K562 (cell line): ENCODE data around the gene CFAP221. TPM values are rescaled to one million over a fixed set of nuclear protein-coding genes. Genes with fewer than 3 reads are reported as not detected.

Experiments
- ATAC-seq: fragments of 200-7000 bp; cut with Tn5 transposase; 3 replicates; pipeline ENCODE4 v1.9.1; 2020; ENCODE audit warnings: moderate library complexity
- BruUV-seq: library from RNA; stranded (reverse); fragments of 400-500 nt; replicated peaks from 2 replicates; lab custom pipeline; 2021; lab: Mats Ljungman, UMichigan
- CTCF ChIA-PET: fragments of 300-600 bp; formaldehyde crosslinking; extraction: SDS; loops from one replicate; lab custom pipeline; 2021; ENCODE audit warnings: low intra/inter-chr PET ratio; lab: Yijun Ruan, JAX
- POLR2A ChIA-PET: fragments of 300-600, 350-650 bp; sonication (Branson Sonifier 250); formaldehyde crosslinking; extraction: SDS; loops from one replicate; lab custom pipeline; 2021; ENCODE audit warnings: antibody characterized with exemption, inconsistent platforms; lab: Yijun Ruan, JAX
- DNase-seq, 4 experiments: peaks; one replicate each; pipeline versions ENCODE4 v3.0.0 to v3.0.0-alpha.2; 2011 to 2018; ENCODE audit warnings: low spot score in 3 of 4, mixed read lengths in 3 of 4; ENCODE audit errors: extremely low read depth in 1 of 4
- FAIRE-seq: peaks from 2 replicates; lab custom pipeline; 2011; peaks lifted over from hg19 to GRCh38; lab: Jason Lieb, UNC
- H2AFZ ChIP-seq: 2 replicates; pipeline ENCODE4 v1.6.0; 2011; ENCODE audit warnings: low read depth, low read length, control low read depth, inconsistent platforms
- H3K27ac ChIP-seq: fragments of 200-600 bp; 3 replicates; pipeline ENCODE4 v1.8.0; 2011; ENCODE audit warnings: low read depth, mild to moderate bottlenecking, control low read depth, inconsistent platforms, low read length, moderate library complexity, mixed read lengths; ENCODE audit errors: extremely low read depth
- H3K27me3 ChIP-seq, 2 experiments: fragments of 300-600 bp in 1 of 2; 2 replicates in 1 of 2; 3 replicates in 1 of 2; pipeline versions ENCODE4 v1.6.0 to v1.8.0; 2011; ENCODE audit warnings: inconsistent platforms in 2 of 2, low read length in 2 of 2, mild to moderate bottlenecking in 1 of 2, mixed read lengths in 1 of 2, moderate library complexity in 1 of 2; ENCODE audit not compliant: control insufficient read depth in 2 of 2, insufficient read depth in 2 of 2
- H3K36me3 ChIP-seq: fragments of 300-600 bp; 3 replicates; pipeline ENCODE4 v1.8.0; 2011; ENCODE audit warnings: mild to moderate bottlenecking, low read length, inconsistent platforms; ENCODE audit not compliant: control insufficient read depth, insufficient read depth
- H3K4me1 ChIP-seq, 2 experiments: fragments of 200-600 bp in 1 of 2; replicated peaks in 1 of 2; 2 replicates in 1 of 2; 3 replicates in 1 of 2; pipeline versions ENCODE4 v1.5.1 to v1.8.0; 2011; ENCODE audit warnings: inconsistent platforms in 2 of 2, low read length in 2 of 2, mild to moderate bottlenecking in 1 of 2, mixed read lengths in 1 of 2, moderate library complexity in 1 of 2; ENCODE audit not compliant: control insufficient read depth in 2 of 2, insufficient read depth in 2 of 2
- H3K4me2 ChIP-seq: 2 replicates; pipeline ENCODE4 v1.6.1; 2011; ENCODE audit warnings: low read length, control low read depth, inconsistent platforms, mixed read lengths; ENCODE audit not compliant: insufficient read depth
- H3K4me3 ChIP-seq: fragments of 200-600 bp; sonication (generic), shearing (Covaris generic); 2 replicates; pipeline ENCODE4 v1.5.1; 2016; ENCODE audit warnings: control low read depth, inconsistent platforms
- H3K79me2 ChIP-seq: fragments of 200-600 bp; 3 replicates; pipeline ENCODE4 v1.8.0; 2011; ENCODE audit warnings: low read length, inconsistent platforms; ENCODE audit not compliant: control insufficient read depth, insufficient read depth
- H3K9ac ChIP-seq, 2 experiments: 2 replicates each; pipeline versions ENCODE4 v1.6.0 to v1.6.1; 2011; ENCODE audit warnings: low read depth in 2 of 2, low read length in 2 of 2, control low read depth in 1 of 2, inconsistent platforms in 1 of 2, mild to moderate bottlenecking in 1 of 2, mixed read lengths in 1 of 2; ENCODE audit not compliant: insufficient read depth in 1 of 2
- H3K9me1 ChIP-seq: one replicate; pipeline ENCODE4 v1.6.0; 2011; ENCODE audit warnings: inconsistent platforms, mild to moderate bottlenecking, low read length, moderate library complexity; ENCODE audit not compliant: control insufficient read depth, insufficient read depth
- H3K9me3 ChIP-seq: replicated peaks from 2 replicates; pipeline ENCODE4 v1.5.1; 2011; ENCODE audit warnings: low read depth, low read length, inconsistent platforms; ENCODE audit not compliant: control insufficient read depth, insufficient read depth
- H4K20me1 ChIP-seq: replicated peaks from 2 replicates; pipeline ENCODE4 v1.6.1; 2011; ENCODE audit warnings: low read length, inconsistent platforms, mixed read lengths; ENCODE audit not compliant: control insufficient read depth, insufficient read depth
- ELF4 ChIP-seq: fragments of 450-650 bp; formaldehyde crosslinking; IDR thresholded peaks from 2 replicates; pipeline ENCODE4 v1.4.0; 2022; ENCODE audit warnings: missing genetic modification characterization
- ID3 ChIP-seq, 2 experiments: fragments of 250-450 bp in 1 of 2; fragments of 450-650 bp in 1 of 2; sonication (Bioruptor Pico) in 1 of 2; IDR thresholded peaks; 2 replicates each; pipeline versions ENCODE4 v1.6.1 to v1.8.0; 2016 to 2021; ENCODE audit warnings: mild to moderate bottlenecking in 2 of 2, moderate library complexity in 2 of 2, missing compliant biosample characterization in 1 of 2, missing genetic modification characterization in 1 of 2
- MTA3 ChIP-seq: fragments of 450-650 bp; formaldehyde crosslinking; IDR thresholded peaks from 2 replicates; pipeline ENCODE4 v1.6.1; 2017; ENCODE audit warnings: mild to moderate bottlenecking, borderline replicate concordance
- PRPF4 ChIP-seq: fragments of 200-400 bp; formaldehyde crosslinking; IDR thresholded peaks from one replicate; pipeline ENCODE4 v1.6.1; 2017; ENCODE audit warnings: low read length, low read depth, mild to moderate bottlenecking; ENCODE audit not compliant: insufficient read depth, poor library complexity, severe bottlenecking
- SMARCA5 ChIP-seq: fragments of 450-650 bp; IDR thresholded peaks from 2 replicates; pipeline ENCODE4 v1.6.1; 2016
- SREBF1 ChIP-seq: fragments of 150-350 bp; IDR thresholded peaks from 2 replicates; pipeline ENCODE4 v1.6.1; 2014; ENCODE audit warnings: antibody characterized with exemption, low read depth, low read length, borderline replicate concordance
- TEAD2 ChIP-seq: fragments of 450-650 bp; IDR thresholded peaks from 2 replicates; pipeline ENCODE4 v1.6.1; 2016; ENCODE audit warnings: missing genetic modification characterization, control low read depth, missing compliant biosample characterization
- ZBED1 ChIP-seq: IDR thresholded peaks from 2 replicates; pipeline ENCODE4 v1.6.1; 2014
- ZNF133 ChIP-seq: fragments of 250-450 bp; sonication (Bioruptor Pico); IDR thresholded peaks from 2 replicates; pipeline ENCODE4 v1.4.0; 2020; ENCODE audit warnings: mild to moderate bottlenecking
- ZNF174 ChIP-seq: fragments of 250-450 bp; sonication (Bioruptor Pico); IDR thresholded peaks from 2 replicates; pipeline ENCODE4 v1.4.0; 2020; ENCODE audit warnings: mild to moderate bottlenecking
- ZNF408 ChIP-seq: fragments of 250-450 bp; sonication (Bioruptor Pico); IDR thresholded peaks from 2 replicates; pipeline ENCODE4 v1.4.0; 2020; ENCODE audit warnings: low read depth, mild to moderate bottlenecking, moderate library complexity
- ZNF511 ChIP-seq: sonication (generic); formaldehyde crosslinking; IDR thresholded peaks from 2 replicates; pipeline ENCODE4 v1.8.0; 2022; ENCODE audit warnings: mild to moderate bottlenecking, missing genetic modification reagents
- ZNF717 ChIP-seq: fragments of 250-450 bp; sonication (Bioruptor Pico); IDR thresholded peaks from 2 replicates; pipeline ENCODE4 v1.5.0; 2021
- ZNF766 ChIP-seq: fragments of 200-800 bp; sonication (Bioruptor generic); conservative IDR thresholded peaks from 2 replicates; pipeline ENCODE4 v1.6.1; 2016; ENCODE audit warnings: missing genetic modification characterization, missing compliant biosample characterization
- WGBS: fragments of 100-300 bp; shearing (Covaris generic); methylation state at CpG from one replicate; pipeline ENCODE4 v1.1.6; 2016; ENCODE audit warnings: low coverage, mixed read lengths; ENCODE audit not compliant: insufficient coverage; ENCODE audit errors: missing lambda C conversion rate; 5-methylcytosine and 5-hydroxymethylcytosine counted together
- in situ Hi-C: fragments of 300-500 bp; cut with MboI; formaldehyde crosslinking; loops from 4 replicates; pipeline ENCODE4 v1.15.0; 2018; ENCODE audit warnings: inconsistent platforms, mixed read lengths
- intact Hi-C: fragments of 100-400 bp; cut with micrococcal nuclease; formaldehyde crosslinking; loops from 2 replicates; pipeline ENCODE4 v1.14.2; 2022
- polyA plus RNA-seq, 8 experiments: library from polyadenylated mRNA; depleted of rRNA in 4 of 8; stranded (reverse) in 5 of 8; unstranded in 3 of 8; fragments of >200 nt; fragmentation: Nextera tagmentation in 2 of 8; fragmentation: Illumina TruSeq in 1 of 8; extraction: Ambion mirVana in 2 of 8; extraction: Trizol in 1 of 8; gene quantifications; 2 replicates each; pipeline versions ENCODE4 v1.2.1 to v1.2.3, GENCODE V29; 2011 to 2014; ENCODE audit warnings: inconsistent platforms in 1 of 8, missing spikeins in 1 of 8
- total RNA-seq, 7 experiments: library from RNA; depleted of rRNA in 6 of 7; stranded (reverse); fragments of >200 nt in 6 of 7; fragmentation: Illumina TruSeq in 2 of 7; extraction: Trizol in 2 of 7; gene quantifications; 2 replicates each; pipeline versions ENCODE4 v1.2.1 to v1.2.3, GENCODE V29; 2011 to 2021; ENCODE audit warnings: low replicate concordance in 1 of 7

The CFAP221 gene
- total and polyA plus RNA-seq, 9 of the 15 experiments (the other 6 are each of a cell fraction or from before 2014, with no cell fraction given): 0.09 to 1.4 (median 0.65) TPM

GRCh38 chr2:119701352-119701751 lies 157.1 kb downstream of the CFAP221 start:
- intact Hi-C loops: no loop called here
- in situ Hi-C loops: no loop called here
- Histone ChIP-seq H4K20me1 (no peaks in the 10 kb centered on the region), H3K4me2 (no peak overlapping the region), H3K4me1 (peaks cover 0 to 4% of the 10 kb centered on the region in 2 experiments; a peak in 1 of 5 replicates), H3K4me3 (no peak overlapping the region), H2AFZ (no peak overlapping the region), H3K27me3 (peaks cover 2 to 12% of the 10 kb centered on the region in 2 experiments; a peak in 2 of 5 replicates), H3K9me1 (no peaks in the 10 kb centered on the region), H3K9me3 (peaks cover 4% of the 10 kb centered on the region; the same call in 1 of the 2 replicates), H3K36me3 (no peaks in the 10 kb centered on the region), H3K9ac (no peak overlapping the region), H3K27ac (no peak overlapping the region), H3K79me2 (no peaks in the 10 kb centered on the region)
- ChIA-PET POLR2A (interaction anchor here (0.7 kb wide), 1 partner anchor 197 kb away, joined by 3 read pairs; no protein-coding TSS in a partner anchor), CTCF (interaction anchor here (1.2 kb wide), 1 partner anchor 472 kb away, joined by 3 read pairs; no protein-coding TSS in a partner anchor)
- no TSS peak for BruUV-seq
- ATAC-seq: no peak
- 8% methylated on average over 10 of the region's 12 CpGs for WGBS
- DNase-seq: no peak
- FAIRE-seq: no peak
- TF ChIP-seq ZNF511 (no peak), ID3 (CRISPR knock-in tag; IDR thresholded peaks at IDR 0.05) (no peak), ID3 (tag; IDR thresholded peaks at IDR 0.05) (no peak), ZNF133 (CRISPR knock-in tag) (no peak), PRPF4 (no peak), ZNF408 (CRISPR knock-in tag) (no peak), ZNF766 (CRISPR knock-in tag) (no peak), ZBED1 (no peak), ZNF174 (no peak), TEAD2 (tag) (no peak), MTA3 (no peak), ZNF717 (CRISPR knock-in tag) (no peak), ELF4 (CRISPR knock-in tag) (no peak), SREBF1 (no peak), SMARCA5 (no peak)
